HG03460 (cell line): Measurements from ENCODE around the gene RBFOX2.
"Not testable (repeated sequence)": the region's sequence is repeated elsewhere in the genome, so short reads cannot be mapped to it uniquely, and the experiment has no call there.

ENCODE experiments used
- ATAC-seq: cut with Tn5 transposase; IDR thresholded peaks from one replicate; pipeline ENCODE4 v1.9.1; 2021; ENCODE audit not compliant: unreplicated experiment

RBFOX2 gene

DNA sequence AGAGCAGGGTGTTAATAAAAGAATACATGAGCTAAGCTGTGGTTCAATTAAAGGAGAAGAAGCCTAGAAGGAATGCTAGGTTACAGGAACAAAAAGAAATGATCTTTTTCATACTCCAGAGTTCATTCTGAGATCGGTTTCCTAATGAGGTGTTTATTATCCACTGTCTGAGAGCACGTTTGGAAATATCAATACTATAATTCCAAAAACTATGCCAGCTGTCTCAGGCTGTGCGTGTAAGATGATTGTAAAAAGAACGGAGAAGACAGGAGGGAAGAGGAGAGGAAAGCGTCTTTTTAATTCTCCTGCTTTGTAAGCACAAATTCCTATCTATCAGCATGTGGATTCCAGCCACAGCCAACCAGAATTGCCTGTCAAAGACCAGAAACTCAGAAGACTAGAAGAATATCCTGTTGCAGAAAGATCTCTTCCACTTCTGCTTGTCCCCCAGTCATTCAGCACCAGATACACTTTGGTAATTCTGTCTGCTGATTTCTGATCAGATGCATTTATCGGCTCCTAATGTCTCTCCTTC, 285.2 kb downstream of the RBFOX2 start:
- ATAC-seq = no peak

DNA sequence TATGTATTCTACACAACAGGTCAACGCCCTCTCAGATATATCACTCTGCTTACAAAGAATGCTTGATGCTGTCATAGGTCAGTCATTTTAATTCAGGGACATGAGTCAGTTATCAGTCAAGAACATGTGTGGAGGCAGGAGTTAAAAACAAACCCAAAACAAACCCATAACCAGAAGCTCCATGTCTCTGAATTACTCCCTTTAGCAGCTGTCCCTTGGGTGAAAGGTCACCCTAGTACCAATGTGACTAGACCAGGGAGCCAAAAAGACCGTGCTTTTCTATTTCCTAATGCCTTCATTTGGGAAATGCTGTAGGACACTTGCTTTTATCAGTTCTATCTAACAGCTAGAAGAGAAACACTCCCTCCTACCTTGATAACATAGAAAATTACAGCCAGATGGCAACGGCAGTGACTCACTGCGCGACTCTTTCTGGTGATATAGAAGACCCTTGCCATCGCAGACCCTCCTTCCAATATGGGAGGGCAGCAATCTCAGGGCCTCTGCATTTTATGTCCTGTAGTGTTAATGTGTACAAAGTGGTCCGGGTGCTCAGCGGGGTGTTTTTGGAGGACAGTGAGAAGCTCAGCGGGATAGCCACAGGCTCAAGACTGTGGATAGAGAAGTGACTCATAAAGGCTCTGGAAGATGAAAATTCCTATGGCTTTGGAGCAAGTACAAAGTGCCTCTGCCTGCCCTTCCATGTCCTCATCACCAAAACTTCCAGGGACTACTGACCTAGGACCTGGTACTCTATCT, 286.1 kb downstream of the RBFOX2 start:
- ATAC-seq = no peak

DNA sequence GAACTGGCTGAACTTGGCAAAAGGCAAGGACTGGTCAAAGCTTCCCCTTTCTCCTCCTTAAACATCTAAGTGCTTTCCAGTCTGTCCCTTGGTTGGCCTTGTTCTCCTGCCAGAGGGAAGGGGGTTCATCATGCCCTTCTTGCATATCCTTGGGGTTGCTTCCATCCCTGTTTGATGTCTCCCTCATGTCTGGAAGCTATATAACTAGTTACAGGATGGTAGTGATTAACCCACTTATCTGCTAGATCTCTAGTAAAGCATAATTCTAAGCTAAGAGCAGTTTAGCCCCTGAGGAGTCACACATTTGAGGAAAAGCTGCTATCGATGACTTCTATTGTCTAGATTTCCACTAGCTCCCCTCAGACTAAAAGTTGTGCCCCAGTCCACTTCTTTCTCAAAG, 288.0 kb downstream of the RBFOX2 start:
- ATAC-seq = no peak

DNA sequence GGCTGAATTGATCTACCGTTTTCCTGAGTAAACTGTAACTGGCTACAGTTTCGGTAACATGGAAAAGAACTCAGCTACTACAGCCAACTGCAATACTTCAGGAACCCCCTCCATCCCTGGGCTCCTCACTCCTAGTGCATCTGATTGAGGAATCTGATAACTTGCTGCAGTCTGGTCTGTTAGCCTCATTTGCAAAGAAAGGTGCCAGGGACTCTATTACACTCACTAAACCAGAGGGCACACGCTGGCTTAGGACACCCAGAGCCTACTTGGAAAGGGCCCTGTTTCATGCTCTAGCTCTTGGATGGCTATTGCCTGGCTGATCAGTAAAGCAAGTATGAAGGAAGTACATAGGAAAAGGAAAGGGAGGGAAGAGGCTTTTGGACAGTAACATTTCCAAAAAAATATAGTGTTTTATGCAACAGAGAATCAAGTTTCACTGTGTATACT, 288.7 kb downstream of the RBFOX2 start:
- no peak for ATAC-seq

DNA sequence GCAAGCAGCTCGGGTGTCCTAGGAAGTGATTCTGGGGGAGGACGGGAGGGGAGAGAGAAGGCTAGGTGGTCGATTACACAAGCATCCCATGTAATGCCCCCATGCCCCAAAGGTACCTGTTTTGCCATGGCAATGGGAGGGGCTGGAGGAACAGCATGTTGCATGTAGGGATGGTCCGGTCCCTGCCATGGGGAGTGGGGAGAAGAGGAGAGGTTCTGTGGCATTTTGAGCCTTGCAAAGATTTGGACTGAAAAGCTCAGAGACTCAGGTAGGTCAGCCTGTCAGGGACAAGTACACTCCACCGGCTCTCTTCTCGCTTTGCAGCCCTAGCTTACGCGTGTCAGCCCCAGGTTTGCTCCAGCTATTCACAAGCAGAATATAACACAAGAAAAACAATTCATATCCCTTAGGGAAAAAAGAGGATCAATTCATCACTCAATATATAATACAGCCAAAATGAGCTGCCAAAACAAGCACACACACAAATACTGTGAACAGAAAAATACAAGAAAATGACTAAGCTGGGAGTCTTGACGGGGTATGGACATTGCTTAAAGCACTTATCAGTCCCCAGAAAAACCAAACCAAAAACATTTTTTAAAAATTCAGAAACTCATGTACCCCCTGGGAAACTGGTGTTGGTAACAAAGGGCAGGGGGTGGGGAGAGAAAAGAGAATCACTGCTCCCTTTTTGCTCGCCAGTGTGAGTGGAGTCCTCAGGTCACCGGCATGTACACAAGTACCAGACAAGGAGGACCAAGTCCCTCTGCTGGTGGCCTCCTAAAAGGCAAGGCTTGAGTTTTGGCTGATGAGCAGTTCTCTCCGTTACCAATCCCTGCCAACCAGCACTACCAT, 289.3 kb downstream of the RBFOX2 start:
- ATAC-seq = no peak

DNA sequence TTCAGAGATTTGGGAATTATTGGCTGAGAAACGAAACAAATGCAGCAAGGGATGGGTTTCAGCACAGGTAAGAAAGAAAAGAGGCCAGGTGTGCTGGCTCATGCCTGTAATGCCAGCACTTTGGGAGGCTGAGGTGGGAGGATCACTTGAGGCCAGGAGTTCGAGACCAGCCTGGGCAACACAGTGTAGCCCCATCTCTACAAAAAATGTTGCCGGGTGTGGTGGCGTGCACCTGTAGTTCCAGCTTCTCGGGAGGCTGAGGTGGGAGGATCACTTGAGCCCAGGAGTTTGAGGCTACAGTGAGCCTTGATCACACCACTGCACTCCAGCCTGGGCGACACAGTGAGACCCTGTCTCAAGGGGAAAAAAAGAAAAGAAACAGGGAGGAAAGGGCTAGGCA, 290.7 kb downstream of the RBFOX2 start:
- not testable (repeated sequence) for ATAC-seq

DNA sequence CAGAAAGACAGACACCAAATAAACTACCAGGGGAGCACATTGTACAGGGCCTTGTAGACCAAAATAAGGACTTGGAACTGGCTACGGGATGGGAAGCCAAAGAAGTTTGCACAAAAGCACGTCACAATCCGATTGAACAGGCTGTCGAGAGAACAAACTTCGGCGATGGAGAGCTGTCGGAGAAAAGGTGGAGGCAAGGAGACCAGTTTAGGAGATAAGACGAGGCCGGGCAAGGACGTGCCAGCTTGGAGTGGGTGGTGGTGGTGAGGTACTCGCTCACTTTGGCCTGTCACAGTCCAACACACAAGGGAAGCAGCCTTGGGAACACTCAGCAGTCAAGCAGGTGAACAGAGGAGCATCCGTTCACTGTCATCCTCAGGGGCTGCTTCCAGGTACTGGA, 291.9 kb downstream of the RBFOX2 start:
- no peak for ATAC-seq

DNA sequence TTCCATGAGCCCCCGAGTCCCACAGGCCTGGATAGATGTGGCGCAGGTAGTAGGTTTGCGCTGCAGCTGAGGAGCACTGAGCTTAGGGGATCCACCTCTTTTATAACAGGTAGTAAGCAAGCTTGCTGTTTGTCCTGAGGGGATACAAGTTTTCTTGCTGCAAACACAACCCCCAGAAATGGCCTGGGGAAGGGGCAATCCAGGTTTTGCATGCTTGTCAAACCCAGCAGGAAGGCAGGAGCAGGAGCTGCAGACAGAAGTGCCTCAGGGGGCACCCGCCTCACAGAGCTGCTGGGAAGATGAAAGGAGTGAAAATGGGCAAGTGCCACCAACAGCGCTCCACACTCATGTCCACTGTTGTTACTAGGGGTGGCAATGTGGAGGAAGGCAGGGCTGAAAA, 292.5 kb downstream of the RBFOX2 start:
- ATAC-seq = no peak

DNA sequence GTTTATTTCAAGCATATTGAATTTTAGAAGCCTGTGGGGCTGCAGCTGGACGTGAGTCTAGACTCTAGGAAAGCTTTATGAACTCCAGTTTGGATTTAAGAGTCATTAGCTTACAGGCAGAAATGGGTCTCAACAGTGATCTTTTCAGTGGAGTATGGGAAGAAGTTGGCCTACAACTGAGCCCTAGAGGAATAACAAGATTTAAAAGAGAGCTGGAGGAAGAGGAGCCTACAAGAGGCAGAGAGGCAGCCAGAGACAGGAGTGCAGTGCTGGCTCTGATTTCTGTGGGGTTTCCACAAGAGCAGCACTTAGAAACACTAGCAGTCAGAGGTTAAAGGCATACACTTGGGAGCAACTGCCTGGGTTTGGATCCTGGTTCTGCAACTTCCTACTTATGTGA, 293.1 kb downstream of the RBFOX2 start:
- no peak for ATAC-seq

DNA sequence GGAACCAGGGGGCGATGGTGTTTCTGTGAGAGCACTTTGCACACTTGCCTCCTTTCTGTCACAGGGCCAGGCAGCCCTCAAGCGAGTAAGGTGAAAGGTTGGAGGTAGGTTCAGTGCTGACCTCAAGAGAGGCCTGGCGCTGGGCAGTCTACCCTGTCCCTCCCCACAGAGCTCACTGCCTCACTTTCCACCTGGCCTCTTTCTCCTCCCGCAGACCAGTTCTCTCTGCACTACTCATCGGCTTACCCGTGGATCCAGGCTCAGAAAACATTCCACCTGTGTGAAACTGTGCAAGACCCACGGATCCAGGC, 294.2 kb downstream of the RBFOX2 start:
- no peak for ATAC-seq

DNA sequence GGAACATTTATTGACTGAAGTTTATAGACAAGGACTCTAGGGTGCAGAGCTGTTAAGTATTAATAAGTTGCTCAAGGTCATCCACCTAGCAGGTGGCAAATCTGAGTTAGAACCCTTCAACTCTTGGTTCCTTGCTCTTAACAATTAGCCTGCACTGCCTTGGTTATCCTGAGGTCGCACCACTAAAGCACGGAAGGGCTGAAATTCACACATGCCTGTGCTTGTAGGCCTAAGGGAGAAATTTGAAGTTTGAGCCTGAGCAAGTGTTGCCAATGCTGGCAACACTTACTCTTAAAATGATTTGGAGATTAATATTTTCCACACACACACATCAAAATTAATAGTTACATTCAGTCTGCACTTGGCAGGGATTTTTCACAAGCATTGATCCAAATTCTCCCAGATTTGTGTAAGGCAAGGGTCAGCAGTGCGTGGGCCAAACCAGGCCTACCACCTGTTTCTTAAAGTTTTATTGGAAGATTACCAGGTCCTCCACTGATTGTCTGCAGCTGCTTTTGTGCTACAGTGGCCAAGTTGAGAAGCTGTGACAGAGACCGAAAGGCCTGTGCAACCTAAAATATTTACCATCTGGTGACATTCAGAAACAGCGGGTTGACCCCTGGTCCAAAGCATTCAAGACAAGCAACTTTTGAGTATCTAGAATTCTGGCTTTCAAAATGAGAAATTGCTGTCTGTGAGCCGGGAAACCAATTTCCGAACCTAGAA, 294.7 kb downstream of the RBFOX2 start:
- no peak for ATAC-seq

DNA sequence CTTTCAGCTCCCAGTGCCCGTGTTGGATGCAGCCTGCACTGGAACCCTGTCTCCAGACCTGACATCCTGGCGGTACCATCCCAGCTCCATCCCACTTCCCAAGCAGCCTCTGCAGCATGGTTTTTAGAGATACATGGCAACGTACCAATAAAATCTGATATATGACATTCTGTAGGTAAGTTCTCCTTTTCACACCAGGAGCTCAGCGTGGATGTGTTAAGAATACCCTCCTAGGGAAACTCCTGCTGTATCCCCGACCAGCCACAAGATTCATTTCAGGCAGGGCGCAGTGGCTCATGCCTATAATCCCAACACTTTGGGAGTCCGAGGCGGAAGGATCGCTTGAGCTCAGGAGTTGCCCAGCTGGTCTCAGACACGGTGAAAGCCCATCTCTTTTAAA, 295.6 kb downstream of the RBFOX2 start:
- no peak for ATAC-seq

DNA sequence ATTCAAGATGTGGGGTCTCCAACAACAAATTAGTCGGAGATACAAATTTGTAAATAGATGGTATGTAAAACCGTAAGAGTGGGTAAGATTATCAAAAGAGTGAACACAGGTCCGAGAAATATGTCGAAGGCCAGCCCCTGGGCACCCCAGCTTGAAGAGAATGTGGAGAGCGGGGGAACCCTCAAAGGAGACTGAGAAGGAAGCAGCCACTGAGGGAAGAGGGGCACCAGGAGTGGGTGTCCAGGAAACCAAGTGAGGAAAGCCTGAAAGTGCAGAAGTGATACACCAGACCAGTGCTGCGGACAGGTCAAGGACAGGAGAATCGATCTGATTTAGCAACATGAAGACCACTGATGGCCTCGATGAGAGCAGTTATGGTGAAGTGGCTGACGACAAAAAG, 296.5 kb downstream of the RBFOX2 start:
- no peak for ATAC-seq

DNA sequence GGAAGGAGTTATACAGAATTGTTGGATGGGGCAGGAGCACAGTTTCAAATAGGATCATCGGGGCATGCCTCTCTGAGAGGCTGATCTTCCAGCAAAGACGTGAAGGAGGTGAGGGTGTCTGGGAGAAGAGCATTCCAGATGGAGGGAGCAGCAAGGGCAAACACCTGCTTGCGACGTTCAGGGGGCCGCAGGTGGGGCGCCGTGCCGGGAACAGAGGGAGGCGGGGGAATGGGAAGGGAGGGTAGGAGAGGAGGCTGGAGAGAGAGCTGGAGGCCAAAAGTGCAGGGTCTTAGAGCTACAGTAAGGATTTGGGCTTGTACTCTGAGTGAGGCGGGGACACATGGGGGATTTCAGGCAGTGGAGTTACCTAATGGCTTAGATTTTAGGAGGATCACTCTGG, 297.3 kb downstream of the RBFOX2 start:
- no peak for ATAC-seq

DNA sequence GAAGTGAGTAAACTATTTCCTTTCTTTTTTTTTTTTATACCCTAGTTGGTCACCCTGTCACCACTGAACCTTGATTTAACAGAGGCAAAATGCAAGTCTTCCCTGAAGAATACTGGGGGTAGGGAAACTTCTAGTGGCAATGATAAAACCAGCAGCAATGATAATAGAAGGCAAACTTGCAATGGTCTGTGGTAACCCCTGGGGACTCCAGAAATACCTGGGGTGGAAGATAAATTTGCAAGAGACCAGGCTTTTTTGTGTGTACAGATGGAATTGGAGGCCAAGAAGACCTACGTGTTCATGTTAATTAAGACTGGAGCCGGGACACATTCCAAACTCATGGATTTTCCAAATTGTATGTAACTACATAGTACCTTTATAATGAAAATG, 299.3 kb downstream of the RBFOX2 start:
- no peak for ATAC-seq

DNA sequence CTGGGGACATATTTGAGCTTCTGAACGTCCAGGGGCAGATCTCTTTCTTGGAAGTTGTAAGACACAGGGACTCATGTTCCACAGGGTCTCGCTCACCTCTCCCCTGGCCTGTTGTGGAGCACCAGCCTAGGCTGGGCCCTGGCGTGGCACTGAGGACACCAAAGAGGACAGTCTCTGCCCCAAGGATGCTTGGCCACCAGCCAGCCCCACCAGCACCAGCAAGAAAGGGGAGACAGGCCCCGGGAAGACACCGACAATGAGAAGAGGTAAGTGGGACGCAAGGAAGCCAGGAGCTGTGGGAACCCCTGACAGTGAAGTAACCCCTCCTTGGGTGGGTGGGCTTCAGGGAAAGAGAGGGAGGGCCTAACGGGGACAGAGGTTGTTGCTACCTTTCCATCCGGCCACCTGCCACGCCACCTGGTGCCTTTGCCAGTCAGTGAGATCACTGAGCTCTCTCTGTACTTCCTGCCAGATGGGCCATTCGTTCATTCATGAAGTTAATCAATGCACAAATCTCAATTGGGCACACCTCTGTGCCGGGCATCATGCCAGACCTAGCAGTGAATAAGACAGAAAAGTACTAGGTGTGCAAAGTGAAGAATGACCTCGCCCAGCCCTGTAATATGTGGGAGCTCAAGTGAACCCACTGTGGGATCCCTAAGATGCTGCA, 299.9 kb downstream of the RBFOX2 start:
- no peak for ATAC-seq

DNA sequence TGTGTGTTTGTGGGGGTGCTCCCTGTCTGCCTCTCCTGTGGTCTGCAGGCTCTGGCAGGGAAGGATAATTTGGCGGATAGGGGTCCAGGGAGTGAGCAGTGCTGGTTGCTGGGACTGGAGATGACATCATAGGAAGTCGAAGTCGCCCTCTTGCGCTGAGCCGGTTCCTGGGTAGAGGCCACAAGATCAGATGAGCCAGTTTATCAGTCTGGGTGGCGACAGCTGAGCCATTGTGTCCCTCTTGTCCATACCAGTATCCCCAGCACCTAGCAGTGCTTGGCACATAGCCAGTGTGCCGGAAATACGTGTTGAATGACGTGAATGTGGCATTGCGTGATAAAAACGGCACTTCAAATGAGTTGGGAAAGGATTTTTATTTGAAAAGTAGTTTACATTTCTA, 301.2 kb downstream of the RBFOX2 start:
- ATAC-seq = no peak

DNA sequence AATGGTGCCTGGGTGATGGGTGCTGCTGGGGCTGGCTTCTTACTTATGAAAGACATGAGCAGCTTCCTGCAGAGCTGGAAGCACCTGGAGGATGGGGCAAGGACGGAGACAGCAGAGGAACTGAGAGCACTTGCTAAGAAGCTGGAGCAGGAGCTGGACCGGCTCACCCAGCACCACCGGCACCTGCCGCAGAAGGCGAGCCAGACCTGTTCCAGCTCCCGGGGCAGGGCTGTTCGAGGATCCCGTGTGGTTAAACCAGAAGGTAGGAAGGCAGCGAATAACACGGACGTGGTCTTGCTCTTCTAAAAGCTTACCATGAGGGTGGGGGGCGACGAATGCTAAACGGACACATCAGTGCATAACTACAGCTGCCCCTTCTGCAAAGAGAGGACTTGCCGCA, 301.7 kb downstream of the RBFOX2 start:
- ATAC-seq = no peak

DNA sequence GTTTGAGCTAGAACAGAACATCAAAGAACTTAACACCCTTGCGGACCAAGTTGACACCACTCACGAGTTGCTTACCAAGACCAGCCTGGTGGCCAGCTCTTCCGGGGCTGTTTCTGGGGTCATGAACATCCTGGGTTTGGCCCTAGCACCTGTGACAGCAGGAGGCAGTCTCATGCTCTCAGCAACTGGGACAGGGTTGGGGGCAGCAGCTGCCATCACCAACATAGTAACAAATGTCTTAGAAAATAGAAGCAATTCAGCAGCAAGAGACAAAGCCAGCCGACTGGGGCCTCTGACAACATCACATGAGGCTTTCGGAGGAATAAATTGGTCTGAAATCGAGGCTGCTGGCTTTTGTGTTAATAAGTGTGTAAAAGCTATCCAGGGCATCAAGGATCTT, 302.2 kb downstream of the RBFOX2 start:
- ATAC-seq = no peak

DNA sequence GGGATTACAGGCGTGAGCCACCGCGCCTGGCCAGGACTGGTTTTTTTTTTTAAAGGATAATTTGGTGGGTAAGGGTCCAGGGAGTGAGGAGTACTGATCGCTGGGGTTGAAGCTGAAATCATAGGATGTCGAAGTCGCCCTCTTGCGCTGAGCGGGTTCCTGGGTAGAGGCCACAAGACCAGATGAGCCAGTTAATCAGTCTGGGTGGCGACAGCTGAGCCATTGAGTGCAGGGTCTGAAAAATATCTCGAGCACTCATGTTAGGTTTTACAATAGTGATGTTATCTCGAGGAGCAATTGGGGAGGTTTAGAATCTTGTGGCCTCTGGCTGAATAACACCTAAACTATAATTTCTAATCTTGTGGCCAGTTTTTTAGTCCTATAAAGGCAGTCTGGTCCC, 303.1 kb downstream of the RBFOX2 start:
- no peak for ATAC-seq

DNA sequence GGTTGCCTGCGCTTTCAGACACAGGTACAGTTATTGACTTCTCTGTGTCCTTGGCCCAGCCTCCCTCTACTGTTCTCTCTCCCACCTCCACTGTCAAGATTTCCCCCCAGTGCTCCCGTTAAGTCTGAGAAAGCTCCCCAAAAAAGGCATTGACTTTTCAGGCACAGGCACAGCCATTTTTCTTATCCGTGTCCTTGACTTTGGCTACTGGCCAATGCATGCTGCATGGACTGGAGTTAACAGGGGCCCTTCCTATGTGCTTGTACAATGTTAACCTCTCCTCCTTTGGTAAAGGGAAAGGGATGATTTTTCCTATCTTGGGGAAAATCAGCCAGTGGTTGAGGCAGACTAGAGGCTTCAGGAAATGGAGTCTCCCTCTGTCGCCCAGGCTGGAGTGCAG, 306.7 kb downstream of the RBFOX2 start:
- ATAC-seq = no peak
